Thoracic aorta (tissue), 2 donors: ENCODE measurements around the gene P4HB. TPM values are rescaled to one million over a fixed set of nuclear protein-coding genes. Genes with fewer than 3 reads are reported as not detected.

ENCODE experiments used
- ATAC-seq: fragments of 150-250 bp; one replicate; pipeline ENCODE4 v1.8.0; 2017; ENCODE audit warnings: low read depth; ENCODE audit not compliant: insufficient number of reproducible peaks, low FRiP score
- DNase-seq: peaks from one replicate; pipeline ENCODE4 v3.0.0-alpha.2; 2020; ENCODE audit warnings: low spot score
- H3K27ac ChIP-seq, 2 donors: fragments of 200-600 bp; sonication (generic); 1 replicate in 1 of 2; 2 replicates in 1 of 2; pipeline ENCODE4 v1.5.1; 2016; ENCODE audit warnings: mild to moderate bottlenecking in 2 of 2, moderate library complexity in 2 of 2
- H3K27me3 ChIP-seq: fragments of 200-600 bp; sonication (generic); replicated peaks from 2 replicates; pipeline ENCODE4 v1.6.0; 2016; ENCODE audit warnings: mild to moderate bottlenecking; ENCODE audit not compliant: insufficient read depth
- H3K36me3 ChIP-seq: fragments of 200-600 bp; sonication (generic); one replicate; pipeline ENCODE4 v1.5.1; 2016
- H3K4me1 ChIP-seq, 2 donors: fragments of 200-600 bp; sonication (generic); 1 replicate in 1 of 2; 2 replicates in 1 of 2; pipeline versions ENCODE4 v1.5.1 to v1.6.0; 2016; ENCODE audit warnings: low read depth in 2 of 2, mild to moderate bottlenecking in 1 of 2; ENCODE audit not compliant: control insufficient read depth in 1 of 2
- H3K4me3 ChIP-seq: fragments of 200-600 bp; sonication (generic); 2 replicates; pipeline ENCODE4 v1.5.1; 2016; ENCODE audit warnings: mild to moderate bottlenecking
- H3K9me3 ChIP-seq: fragments of 200-600 bp; sonication (generic); 2 replicates; pipeline ENCODE4 v1.5.1; 2016
- CTCF ChIP-seq: fragments of 200-600 bp; sonication (generic); IDR thresholded peaks from one replicate; pipeline ENCODE4 v1.5.1; 2019; ENCODE audit warnings: antibody characterized with exemption
- total RNA-seq, 2 donors: library from RNA; depleted of rRNA; stranded (reverse); fragments of >200 nt; gene quantifications; one replicate each; pipeline versions ENCODE4 v1.1.0 to v1.2.3, GENCODE V29; 2016

P4HB gene
- total RNA-seq, 2 donors from 2014 or later, result 515 to 655 TPM

GRCh38 chr17:81903415-81903831 is 43.1 kb upstream of the P4HB start:
- Histone ChIP-seq H3K27ac (no peak overlapping the region), H3K9me3 (no peaks in the 10 kb centered on the region), H3K36me3 (peaks cover 19% of the 10 kb centered on the region), H3K27me3 (no peaks in the 10 kb centered on the region), H3K4me1 (peaks cover 9 to 13% of the 10 kb centered on the region in 2 donors), H3K4me3 (no peak overlapping the region)
- DNase-seq, result no peak
- no peak for ATAC-seq
- TF ChIP-seq CTCF, result no peak

DNA sequence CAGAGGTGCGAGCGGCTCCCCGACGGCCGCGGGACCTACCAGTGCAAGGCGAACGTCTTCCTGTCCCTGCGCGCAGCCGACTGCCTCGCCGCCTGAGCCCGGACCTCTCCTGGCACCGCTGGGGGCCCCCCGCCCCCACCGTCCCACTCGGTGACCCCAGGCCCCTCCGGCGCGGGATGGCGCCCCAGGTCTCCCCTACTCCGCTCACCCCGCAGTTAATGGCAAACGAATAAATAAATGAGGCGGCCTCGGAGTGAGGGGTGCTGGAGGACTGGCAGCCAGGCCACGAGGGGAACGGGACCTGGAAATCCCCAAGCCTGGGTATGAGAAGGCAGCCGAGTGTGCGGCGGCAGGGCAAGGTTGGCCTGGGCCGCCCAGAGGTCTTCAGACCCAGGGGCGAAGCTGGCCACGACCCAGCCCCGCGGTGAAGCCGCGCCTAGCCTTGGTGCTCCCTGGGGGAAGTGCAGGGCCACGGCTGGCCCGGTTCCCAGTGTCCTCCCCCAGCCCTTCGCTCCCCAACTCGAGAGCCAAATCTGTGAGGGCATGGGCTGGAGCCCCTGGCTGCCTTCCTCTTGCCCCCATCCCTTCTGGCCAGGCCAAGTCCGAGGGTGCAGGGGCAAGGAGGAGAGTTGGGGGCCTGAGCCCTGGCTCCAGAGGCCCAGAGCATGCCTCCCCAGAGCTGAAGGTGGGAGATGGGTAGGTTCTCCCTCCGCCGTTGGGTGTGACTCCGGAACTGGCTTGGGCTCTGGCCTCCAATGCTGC is 42.5 kb upstream of the P4HB start:
- TF ChIP-seq CTCF, result no peak
- no peaks in the 10 kb centered on the region for H3K9me3 ChIP-seq
- H3K27me3 ChIP-seq, result no peaks in the 10 kb centered on the region
- H3K36me3 ChIP-seq, result peaks cover 25% of the 10 kb centered on the region
- no peak overlapping the region for H3K27ac ChIP-seq
- DNase-seq (no peak), ATAC-seq (no peak)
- peaks cover 9 to 13% of the 10 kb centered on the region in 2 donors for H3K4me1 ChIP-seq
- H3K4me3 ChIP-seq, result peak overlapping the region; percentile 68

DNA sequence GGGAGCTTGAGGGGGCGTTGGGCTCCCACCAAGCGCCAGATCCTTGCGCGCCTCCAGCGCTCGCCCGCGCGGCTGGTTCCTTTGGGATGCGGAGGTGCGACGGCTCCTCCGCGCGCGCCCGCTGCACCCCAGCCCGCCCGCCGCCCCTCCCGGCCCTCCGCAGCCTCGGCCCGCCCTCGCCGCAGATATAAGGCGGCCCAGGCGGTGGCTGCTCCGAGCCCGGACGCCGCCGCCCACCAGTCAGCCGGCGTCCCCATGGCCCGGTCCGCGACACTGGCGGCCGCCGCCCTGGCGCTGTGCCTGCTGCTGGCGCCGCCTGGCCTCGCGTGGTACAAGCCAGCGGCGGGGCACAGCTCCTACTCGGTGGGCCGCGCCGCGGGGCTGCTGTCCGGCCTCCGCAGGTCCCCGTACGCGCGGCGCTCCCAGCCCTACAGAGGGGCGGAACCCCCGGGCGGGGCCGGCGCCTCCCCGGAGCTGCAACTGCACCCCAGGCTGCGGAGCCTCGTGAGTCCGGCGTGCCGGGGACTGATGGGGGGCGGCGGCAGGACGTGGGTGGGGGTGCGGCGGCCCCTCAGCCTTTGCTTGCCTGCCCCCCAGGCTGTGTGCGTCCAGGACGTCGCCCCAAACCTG is 41.8 kb upstream of the P4HB start, which contains the start of gene NPB:
TSS of gene NPB (plus strand) at position 216 of the 630 bp plus-strand sequence. CDS start at position 256, 40 bp downstream.
- no peak within 1 kb of the TSS for H3K27ac ChIP-seq
- H3K4me1 ChIP-seq, result peaks cover 9 to 13% of the 10 kb centered on the region in 2 donors
- H3K27me3 ChIP-seq, result no peaks in the 10 kb centered on the region
- H3K4me3 ChIP-seq, result peak within 1 kb of the TSS; percentile 68
- peaks cover 29% of the 10 kb centered on the region for H3K36me3 ChIP-seq
- no peaks in the 10 kb centered on the region for H3K9me3 ChIP-seq
- ATAC-seq, result no peak
- TF ChIP-seq CTCF, result no peak
- DNase-seq, result no peak

GRCh38 chr17:81901167-81902022 is 41.1 kb upstream of the P4HB start:
- DNase-seq, result no peak
- TF ChIP-seq CTCF, result no peak
- Histone ChIP-seq H3K4me1 (peaks cover 9 to 13% of the 10 kb centered on the region in 2 donors), H3K36me3 (peaks cover 30% of the 10 kb centered on the region), H3K27ac (no peak overlapping the region), H3K27me3 (no peaks in the 10 kb centered on the region), H3K4me3 (peak overlapping the region; percentile 68), H3K9me3 (no peaks in the 10 kb centered on the region)
- no peak for ATAC-seq
